GM12878 (cell line): ENCODE results near the gene LLCFC1. TPM values are rescaled to one million over a fixed set of nuclear protein-coding genes. Genes with fewer than 3 reads are reported as not detected.

ENCODE experiments used
- ATAC-seq: fragments of 200-7000 bp; cut with Tn5 transposase; 3 replicates; pipeline ENCODE4 v1.9.1; 2020; ENCODE audit warnings: mild to moderate bottlenecking, moderate library complexity
- BruUV-seq: library from RNA; stranded (reverse); fragments of 400-500 nt; replicated peaks from 2 replicates; lab custom pipeline; 2021; lab: Mats Ljungman, UMichigan
- CTCF ChIA-PET: fragments of 300-600 bp; sonication (Branson Sonifier 250); formaldehyde crosslinking; extraction: SDS; loops from one replicate; lab custom pipeline; 2021; ENCODE audit warnings: inconsistent platforms; lab: Yijun Ruan, JAX
- POLR2A ChIA-PET: fragments of 350-600 bp; formaldehyde crosslinking; extraction: SDS; loops from one replicate; lab custom pipeline; 2021; ENCODE audit warnings: inconsistent platforms; lab: Charles Lee
- RAD21 ChIA-PET: fragments of 300-600 bp; sonication (Branson Sonifier 250); formaldehyde crosslinking; loops from one replicate; lab custom pipeline; 2023; ENCODE audit warnings: antibody characterized with exemption; ENCODE audit not compliant: unreplicated experiment; lab: Charles Lee
- SMC1A ChIA-PET: fragments of 300-600 bp; sonication (Branson Sonifier 250); formaldehyde crosslinking; loops from one replicate; lab custom pipeline; 2023; ENCODE audit not compliant: unreplicated experiment, uncharacterized antibody; lab: Charles Lee
- DNase-seq: peaks from one replicate; pipeline ENCODE4 v3.0.0-alpha.2; 2011; ENCODE audit warnings: low read depth, low spot score
- FAIRE-seq: peaks from 3 replicates; lab custom pipeline; 2011; peaks lifted over from hg19 to GRCh38; lab: Jason Lieb, UNC
- H2AFZ ChIP-seq: 2 replicates; pipeline ENCODE4 v1.6.0; 2011; ENCODE audit warnings: low read depth, low read length, control low read depth; ENCODE audit not compliant: control insufficient read depth
- H3K27ac ChIP-seq: 2 replicates; pipeline ENCODE4 v1.5.1; 2011; ENCODE audit warnings: control low read depth; ENCODE audit not compliant: control insufficient read depth, insufficient read depth
- H3K27me3 ChIP-seq, 2 experiments: replicated peaks in 1 of 2; 2 replicates each; pipeline versions ENCODE4 v1.6.0 to v1.6.1; 2011; ENCODE audit warnings: low read length in 1 of 2; ENCODE audit not compliant: control insufficient read depth in 2 of 2, insufficient read depth in 2 of 2
- H3K36me3 ChIP-seq, 2 experiments: 2 replicates each; pipeline ENCODE4 v1.5.1; 2011; ENCODE audit warnings: low read length in 1 of 2; ENCODE audit not compliant: control insufficient read depth in 2 of 2, insufficient read depth in 2 of 2
- H3K4me1 ChIP-seq: 2 replicates; pipeline ENCODE4 v1.6.1; 2011; ENCODE audit warnings: mild to moderate bottlenecking, low read length, moderate library complexity, mixed read lengths; ENCODE audit not compliant: control insufficient read depth, insufficient read depth
- H3K4me2 ChIP-seq: 2 replicates; pipeline ENCODE4 v1.6.0; 2011; ENCODE audit warnings: control low read depth; ENCODE audit not compliant: control insufficient read depth, insufficient read depth
- H3K4me3 ChIP-seq: fragments of 200-600 bp; sonication (generic); 2 replicates; pipeline ENCODE4 v1.5.1; 2016
- H3K79me2 ChIP-seq: 2 replicates; pipeline ENCODE4 v1.6.0; 2011; ENCODE audit warnings: low read length; ENCODE audit not compliant: control insufficient read depth, insufficient read depth
- H3K9ac ChIP-seq: 2 replicates; pipeline ENCODE4 v1.8.0; 2011; ENCODE audit warnings: low read length, control low read depth, mixed read lengths; ENCODE audit not compliant: control insufficient read depth, insufficient read depth
- H3K9me3 ChIP-seq: replicated peaks from 3 replicates; pipeline ENCODE4 v1.5.1; 2011; ENCODE audit warnings: mild to moderate bottlenecking, low read length; ENCODE audit not compliant: control insufficient read depth, insufficient read depth
- H4K20me1 ChIP-seq: 2 replicates; pipeline ENCODE4 v1.6.0; 2011; ENCODE audit not compliant: control insufficient read depth, insufficient read depth
- CBX3 ChIP-seq: fragments of 200-600 bp; sonication (generic); IDR thresholded peaks from 2 replicates; pipeline ENCODE4 v1.6.1; 2016; ENCODE audit warnings: low read depth, borderline replicate concordance
- ESRRA ChIP-seq: IDR thresholded peaks from 2 replicates; pipeline ENCODE4 v1.6.1; 2012; ENCODE audit warnings: mild to moderate bottlenecking, low read length, improper control_type of control experiment
- EZH2 ChIP-seq: IDR thresholded peaks from 2 replicates; pipeline ENCODE4 v1.6.1; 2012; ENCODE audit warnings: low read depth, mild to moderate bottlenecking, control low read depth, inconsistent platforms, low read length, borderline replicate concordance; ENCODE audit not compliant: control insufficient read depth
- FOXK2 ChIP-seq: fragments of 450-650 bp; IDR thresholded peaks from 2 replicates; pipeline ENCODE4 v1.6.1; 2017; ENCODE audit warnings: mild to moderate bottlenecking, moderate library complexity
- KAT2A ChIP-seq: conservative IDR thresholded peaks from 2 replicates; pipeline ENCODE4 v1.6.1; 2011; ENCODE audit warnings: low read depth, low read length; ENCODE audit not compliant: control insufficient read depth
- KDM1A ChIP-seq: fragments of 200-600 bp; sonication (generic); IDR thresholded peaks from 2 replicates; pipeline ENCODE4 v1.6.1; 2016; ENCODE audit warnings: borderline replicate concordance
- NFIC ChIP-seq: IDR thresholded peaks from 2 replicates; pipeline ENCODE4 v1.6.1; 2012; ENCODE audit warnings: low read depth, mild to moderate bottlenecking, inconsistent platforms, low read length, moderate library complexity
- RELA ChIP-seq: fragments of 450-650 bp; IDR thresholded peaks from 2 replicates; pipeline ENCODE4 v1.8.0; 2014; ENCODE audit warnings: borderline replicate concordance; ENCODE audit not compliant: partially characterized antibody
- SREBF1 ChIP-seq: IDR thresholded peaks from 2 replicates; pipeline ENCODE4 v1.6.1; 2012; ENCODE audit warnings: mild to moderate bottlenecking, low read length
- TCF3 ChIP-seq: IDR thresholded peaks from 2 replicates; pipeline ENCODE4 v1.6.1; 2012; ENCODE audit warnings: low read depth, mild to moderate bottlenecking, low read length, borderline replicate concordance; ENCODE audit not compliant: insufficient read depth
- YY1 ChIP-seq: IDR thresholded peaks from 2 replicates; pipeline ENCODE4 v1.6.1; 2011; ENCODE audit warnings: low read depth, mild to moderate bottlenecking, low read length
- ZNF217 ChIP-seq: fragments of 450-650 bp; IDR thresholded peaks from 2 replicates; pipeline ENCODE4 v1.6.1; 2017; ENCODE audit warnings: antibody characterized with exemption, mild to moderate bottlenecking
- WGBS: methylation state at CpG from one replicate; pipeline ENCODE4 v1.1.6; 2016; ENCODE audit warnings: low lambda C conversion rate; ENCODE audit not compliant: insufficient replicate concordance, insufficient coverage; ENCODE audit errors: missing lambda C conversion rate; 5-methylcytosine and 5-hydroxymethylcytosine counted together
- in situ Hi-C: fragments of 300-500 bp; cut with MboI; formaldehyde crosslinking; loops from 9 replicates; pipeline ENCODE4 v1.14.3; 2018; ENCODE audit warnings: mixed read lengths
- intact Hi-C: fragments of 100-400 bp; cut with micrococcal nuclease; formaldehyde crosslinking; loops from one replicate; pipeline ENCODE4 v1.14.2; 2022; ENCODE audit not compliant: unreplicated experiment
- polyA plus RNA-seq, 11 experiments: library from polyadenylated mRNA; depleted of rRNA in 4 of 11; unstranded in 6 of 11; stranded (reverse) in 5 of 11; fragments of >200 nt; fragmentation: Nextera tagmentation in 4 of 11; fragmentation: Illumina TruSeq in 1 of 11; extraction: Ambion mirVana in 4 of 11; extraction: Trizol in 1 of 11; gene quantifications; 1 replicate in 1 of 11; 2 replicates in 10 of 11; pipeline versions ENCODE4 v1.2.1 to v1.2.3, GENCODE V29; 2011 to 2016; ENCODE audit warnings: inconsistent platforms in 2 of 11, missing spikeins in 2 of 11, low read depth in 1 of 11
- total RNA-seq, 4 experiments: library from RNA; depleted of rRNA in 3 of 4; stranded (reverse); fragments of >200 nt in 3 of 4; fragmentation: Illumina TruSeq in 1 of 4; extraction: Trizol in 1 of 4; gene quantifications; 2 replicates each; pipeline versions ENCODE4 v1.2.1 to v1.2.3, GENCODE V29; 2013 to 2021
- TF ChIP-seq, protein P1 (sequence below): fragments of 450-650 bp; formaldehyde crosslinking; IDR thresholded peaks from 2 replicates; pipeline ENCODE4 v1.4.0; 2022; ENCODE audit warnings: mild to moderate bottlenecking, moderate library complexity
- TF ChIP-seq, protein P2 (sequence below): fragments of 450-650 bp; IDR thresholded peaks from 2 replicates; pipeline ENCODE4 v1.6.1; 2017; ENCODE audit warnings: borderline replicate concordance
- TF ChIP-seq, protein P3 (sequence below): fragments of 450-650 bp; IDR thresholded peaks from 2 replicates; pipeline ENCODE4 v1.6.1; 2016; ENCODE audit warnings: mild to moderate bottlenecking

The LLCFC1 gene
- total and polyA plus RNA-seq, 10 of the 15 experiments (the other 5 are each of a cell fraction or from before 2014, with no cell fraction given) = not detected

DNA sequence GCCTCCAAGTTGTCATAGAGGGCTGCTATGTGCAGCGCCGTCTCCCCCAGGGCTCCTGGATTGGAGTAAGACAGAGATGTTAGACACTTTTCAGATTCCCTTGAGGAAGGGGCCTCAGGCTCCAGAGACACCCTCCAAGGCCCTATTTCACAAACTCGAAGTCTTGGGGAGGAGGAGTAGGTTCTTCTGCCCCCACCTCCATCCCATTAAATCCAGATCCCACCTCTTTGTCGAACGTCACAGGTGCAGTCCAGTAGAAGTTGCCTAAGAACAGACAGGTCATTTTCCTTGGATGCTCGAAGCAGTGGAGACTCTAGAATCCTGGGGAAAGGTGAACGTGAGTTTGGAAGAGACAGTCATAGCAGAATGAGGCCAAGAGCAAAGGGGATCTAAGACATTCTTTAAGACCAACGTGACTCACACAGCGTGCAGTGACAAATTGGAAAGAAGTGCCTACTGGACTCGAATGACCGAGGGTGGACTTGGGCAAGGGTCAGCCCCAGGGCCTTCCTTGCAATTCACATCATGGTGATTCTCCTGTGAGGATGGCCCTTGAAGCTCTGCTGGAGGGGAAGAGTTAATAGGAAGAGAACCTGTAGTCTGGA is 9.1 kb upstream of the LLCFC1 start:
- Histone ChIP-seq H3K79me2 (no peaks in the 10 kb centered on the region), H3K9ac (no peak overlapping the region), H3K27ac (no peak overlapping the region), H3K4me1 (no peaks in the 10 kb centered on the region), H4K20me1 (no peaks in the 10 kb centered on the region), H3K9me3 (no peaks in the 10 kb centered on the region; the same call in 2 of the 3 replicates), H3K4me3 (no peak overlapping the region)
- in situ Hi-C loops (no loop called here), intact Hi-C loops (no loop called here)
- ChIA-PET CTCF (no interaction called here), POLR2A (no interaction called here), SMC1A (no interaction called here)
- ATAC-seq = no peak
- TF ChIP-seq SREBF1 (no peak), NFIC (no peak), FOXK2 (no peak), KAT2A (no peak), ZNF217 (no peak), KDM1A (no peak), TCF3 (no peak), CBX3 (no peak), YY1 (no peak), ESRRA (no peak), EZH2 (no peak), RELA (no peak)
- TF ChIP-seq, protein P1, sequence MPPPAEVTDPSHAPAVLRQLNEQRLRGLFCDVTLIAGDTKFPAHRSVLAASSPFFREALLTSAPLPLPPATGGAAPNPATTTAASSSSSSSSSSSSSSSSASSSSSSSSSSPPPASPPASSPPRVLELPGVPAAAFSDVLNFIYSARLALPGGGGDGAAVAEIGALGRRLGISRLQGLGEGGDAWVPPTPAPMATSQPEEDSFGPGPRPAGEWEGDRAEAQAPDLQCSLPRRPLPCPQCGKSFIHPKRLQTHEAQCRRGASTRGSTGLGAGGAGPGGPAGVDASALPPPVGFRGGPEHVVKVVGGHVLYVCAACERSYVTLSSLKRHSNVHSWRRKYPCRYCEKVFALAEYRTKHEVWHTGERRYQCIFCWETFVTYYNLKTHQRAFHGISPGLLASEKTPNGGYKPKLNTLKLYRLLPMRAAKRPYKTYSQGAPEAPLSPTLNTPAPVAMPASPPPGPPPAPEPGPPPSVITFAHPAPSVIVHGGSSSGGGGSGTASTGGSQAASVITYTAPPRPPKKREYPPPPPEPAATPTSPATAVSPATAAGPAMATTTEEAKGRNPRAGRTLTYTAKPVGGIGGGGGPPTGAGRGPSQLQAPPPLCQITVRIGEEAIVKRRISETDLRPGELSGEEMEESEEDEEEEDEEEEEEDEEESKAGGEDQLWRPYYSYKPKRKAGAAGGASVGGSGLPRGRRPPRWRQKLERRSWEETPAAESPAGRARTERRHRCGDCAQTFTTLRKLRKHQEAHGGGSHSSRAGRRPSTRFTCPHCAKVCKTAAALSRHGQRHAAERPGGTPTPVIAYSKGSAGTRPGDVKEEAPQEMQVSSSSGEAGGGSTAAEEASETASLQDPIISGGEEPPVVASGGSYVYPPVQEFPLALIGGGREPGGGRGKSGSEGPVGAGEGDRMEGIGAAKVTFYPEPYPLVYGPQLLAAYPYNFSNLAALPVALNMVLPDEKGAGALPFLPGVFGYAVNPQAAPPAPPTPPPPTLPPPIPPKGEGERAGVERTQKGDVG (CRISPR knock-in tag) = no peak
- TF ChIP-seq, protein P2, sequence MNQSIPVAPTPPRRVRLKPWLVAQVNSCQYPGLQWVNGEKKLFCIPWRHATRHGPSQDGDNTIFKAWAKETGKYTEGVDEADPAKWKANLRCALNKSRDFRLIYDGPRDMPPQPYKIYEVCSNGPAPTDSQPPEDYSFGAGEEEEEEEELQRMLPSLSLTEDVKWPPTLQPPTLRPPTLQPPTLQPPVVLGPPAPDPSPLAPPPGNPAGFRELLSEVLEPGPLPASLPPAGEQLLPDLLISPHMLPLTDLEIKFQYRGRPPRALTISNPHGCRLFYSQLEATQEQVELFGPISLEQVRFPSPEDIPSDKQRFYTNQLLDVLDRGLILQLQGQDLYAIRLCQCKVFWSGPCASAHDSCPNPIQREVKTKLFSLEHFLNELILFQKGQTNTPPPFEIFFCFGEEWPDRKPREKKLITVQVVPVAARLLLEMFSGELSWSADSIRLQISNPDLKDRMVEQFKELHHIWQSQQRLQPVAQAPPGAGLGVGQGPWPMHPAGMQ = no peak
- TF ChIP-seq, protein P3, sequence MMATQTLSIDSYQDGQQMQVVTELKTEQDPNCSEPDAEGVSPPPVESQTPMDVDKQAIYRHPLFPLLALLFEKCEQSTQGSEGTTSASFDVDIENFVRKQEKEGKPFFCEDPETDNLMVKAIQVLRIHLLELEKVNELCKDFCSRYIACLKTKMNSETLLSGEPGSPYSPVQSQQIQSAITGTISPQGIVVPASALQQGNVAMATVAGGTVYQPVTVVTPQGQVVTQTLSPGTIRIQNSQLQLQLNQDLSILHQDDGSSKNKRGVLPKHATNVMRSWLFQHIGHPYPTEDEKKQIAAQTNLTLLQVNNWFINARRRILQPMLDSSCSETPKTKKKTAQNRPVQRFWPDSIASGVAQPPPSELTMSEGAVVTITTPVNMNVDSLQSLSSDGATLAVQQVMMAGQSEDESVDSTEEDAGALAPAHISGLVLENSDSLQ = no peak
- TF ChIP-seq, all 136 proteins: peak for 0
- BruUV-seq = no TSS peak
- Histone ChIP-seq H3K36me3 (no peaks in the 10 kb centered on the region), H2AFZ (no peak overlapping the region), H3K27me3 (no peaks in the 10 kb centered on the region; a peak in 2 of 4 replicates), H3K4me2 (no peak overlapping the region)
- RAD21 ChIA-PET = no interaction called here
- FAIRE-seq = no peak
- 19% methylated on average over 11 of the region's 11 CpGs for WGBS
- DNase-seq = no peak
